H4 (cell line): ENCODE data around the gene GSTCD. TPM values are rescaled to one million over a fixed set of nuclear protein-coding genes. Genes with fewer than 3 reads are reported as not detected.
"Not testable (repeated sequence)": the region's sequence is repeated elsewhere in the genome, so short reads cannot be mapped to it uniquely, and the experiment has no call there.

Experiments
- DNase-seq: peaks from one replicate; pipeline ENCODE4 v3.0.0-alpha.2; 2015; ENCODE audit warnings: low spot score
- total RNA-seq: library from RNA; depleted of rRNA; stranded (reverse); fragments of >200 nt; shearing (Covaris generic); gene quantifications from 2 replicates; pipeline ENCODE4 v1.2.3, GENCODE V29; 2014

GSTCD gene
- total RNA-seq, 1 experiment from 2014 or later, result 15.8 TPM

GRCh38 chr4:105805501-105806120, 97.0 kb downstream of the GSTCD start:
- no peak for DNase-seq

GRCh38 chr4:105807496-105807895, 98.9 kb downstream of the GSTCD start:
- no peak for DNase-seq

- DNase-seq, result no peak
These were observed 99.6 kb downstream of the GSTCD start for GRCh38 chr4:105808030-105808749.

GRCh38 chr4:105808750-105809041, 100.1 kb downstream of the GSTCD start:
- peak; percentile 78 for DNase-seq

GRCh38 chr4:105815701-105816100, 107.1 kb downstream of the GSTCD start:
- no peak for DNase-seq

GRCh38 chr4:105822061-105822460, 113.5 kb downstream of the GSTCD start:
- DNase-seq, result no peak

GRCh38 chr4:105828074-105828473, 119.5 kb downstream of the GSTCD start:
- no peak for DNase-seq

- DNase-seq, result no peak
These were observed 122.6 kb downstream of the GSTCD start for GRCh38 chr4:105831189-105831588.

- no peak for DNase-seq
These were observed 126.6 kb downstream of the GSTCD start for GRCh38 chr4:105835177-105835576.

GRCh38 chr4:105836537-105836936, 128.0 kb downstream of the GSTCD start:
- no peak for DNase-seq

- DNase-seq, result no peak
These were observed 128.5 kb downstream of the GSTCD start for GRCh38 chr4:105837037-105837436.

- DNase-seq, result no peak
These were observed 129.5 kb downstream of the GSTCD start for GRCh38 chr4:105838082-105838481.

- no peak for DNase-seq
These were observed 132.0 kb downstream of the GSTCD start for GRCh38 chr4:105840426-105841174.

GRCh38 chr4:105843941-105844340, 135.4 kb downstream of the GSTCD start:
- no peak for DNase-seq

- DNase-seq, result no peak
These were observed 137.0 kb downstream of the GSTCD start for GRCh38 chr4:105845559-105845958.

GRCh38 chr4:105848359-105848758, 139.8 kb downstream of the GSTCD start:
- not testable (repeated sequence) for DNase-seq

- DNase-seq, result no peak
These were observed 142.6 kb downstream of the GSTCD start for GRCh38 chr4:105851196-105851595.

- DNase-seq, result not testable (repeated sequence)
These were observed 143.6 kb downstream of the GSTCD start for GRCh38 chr4:105852230-105852629.

GRCh38 chr4:105858466-105859040, 150.0 kb downstream of the GSTCD start:
- DNase-seq, result no peak

- peak; percentile 14 for DNase-seq
These were observed 150.6 kb downstream of the GSTCD start for GRCh38 chr4:105859233-105859632.

GRCh38 chr4:105870963-105871362, 162.4 kb downstream of the GSTCD start:
- DNase-seq, result no peak

- no peak for DNase-seq
These were observed 163.4 kb downstream of the GSTCD start for GRCh38 chr4:105871997-105872396.

GRCh38 chr4:105875233-105875632, 166.6 kb downstream of the GSTCD start:
- DNase-seq, result no peak
